ENCODE data around the gene C1QTNF8. TPM values are rescaled to one million over a fixed set of nuclear protein-coding genes. Genes with fewer than 3 reads are reported as not detected.

Gene C1QTNF8
- total RNA-seq, 1 donor = not detected

DNA sequence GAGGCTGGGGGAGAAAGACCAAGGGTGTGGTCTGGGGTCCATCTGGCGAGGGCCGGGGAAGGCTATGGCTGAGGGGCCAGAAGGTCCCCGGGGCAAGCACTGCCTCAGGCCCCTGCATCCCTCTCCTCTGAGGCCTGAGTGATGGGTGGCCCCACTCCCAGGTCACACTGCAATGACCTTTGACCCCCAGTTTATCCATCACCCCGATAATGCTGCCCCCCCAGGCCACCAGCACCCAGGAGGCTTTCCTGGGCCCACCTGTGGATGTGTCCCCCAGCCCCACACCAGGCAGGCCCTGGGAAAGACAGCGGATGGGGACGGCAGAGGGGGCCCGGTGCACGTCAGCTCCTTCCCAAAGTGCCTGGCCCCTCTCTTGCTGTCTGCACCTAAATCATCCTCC, 34.3 kb upstream of the C1QTNF8 start:
- no peaks in the 10 kb centered on the region for H3K4me1 ChIP-seq (ENCODE audit: insufficient read depth, low read length)
- no peaks in the 10 kb centered on the region for H3K9me3 ChIP-seq (ENCODE audit: low read depth, low read length)
- no peak overlapping the region for H3K4me2 ChIP-seq (ENCODE audit: insufficient read depth, low read length)
- no peaks in the 10 kb centered on the region for H4K20me1 ChIP-seq (ENCODE audit: insufficient read depth, low read length)
- H3K27ac ChIP-seq (ENCODE audit: low read depth, low read length) = no peak overlapping the region
- no peak overlapping the region for H2AFZ ChIP-seq (ENCODE audit: low read length)
- TF ChIP-seq, protein P1, sequence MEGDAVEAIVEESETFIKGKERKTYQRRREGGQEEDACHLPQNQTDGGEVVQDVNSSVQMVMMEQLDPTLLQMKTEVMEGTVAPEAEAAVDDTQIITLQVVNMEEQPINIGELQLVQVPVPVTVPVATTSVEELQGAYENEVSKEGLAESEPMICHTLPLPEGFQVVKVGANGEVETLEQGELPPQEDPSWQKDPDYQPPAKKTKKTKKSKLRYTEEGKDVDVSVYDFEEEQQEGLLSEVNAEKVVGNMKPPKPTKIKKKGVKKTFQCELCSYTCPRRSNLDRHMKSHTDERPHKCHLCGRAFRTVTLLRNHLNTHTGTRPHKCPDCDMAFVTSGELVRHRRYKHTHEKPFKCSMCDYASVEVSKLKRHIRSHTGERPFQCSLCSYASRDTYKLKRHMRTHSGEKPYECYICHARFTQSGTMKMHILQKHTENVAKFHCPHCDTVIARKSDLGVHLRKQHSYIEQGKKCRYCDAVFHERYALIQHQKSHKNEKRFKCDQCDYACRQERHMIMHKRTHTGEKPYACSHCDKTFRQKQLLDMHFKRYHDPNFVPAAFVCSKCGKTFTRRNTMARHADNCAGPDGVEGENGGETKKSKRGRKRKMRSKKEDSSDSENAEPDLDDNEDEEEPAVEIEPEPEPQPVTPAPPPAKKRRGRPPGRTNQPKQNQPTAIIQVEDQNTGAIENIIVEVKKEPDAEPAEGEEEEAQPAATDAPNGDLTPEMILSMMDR (IDR thresholded peaks at IDR 0.05; ENCODE audit: extremely low read depth, low read depth, low read length) = no peak
- DNase-seq (ENCODE audit: insufficient read length, low spot score, missing footprints) = no peak
- H3K27me3 ChIP-seq (ENCODE audit: insufficient read depth, low read length) = no peaks in the 10 kb centered on the region
- H3K79me2 ChIP-seq (ENCODE audit: insufficient read depth, low read length) = no peaks in the 10 kb centered on the region
- no peak overlapping the region for H3K4me3 ChIP-seq (ENCODE audit: insufficient read depth, low read length)
- no peaks in the 10 kb centered on the region for H3K36me3 ChIP-seq (ENCODE audit: insufficient read depth, low read length)

DNA sequence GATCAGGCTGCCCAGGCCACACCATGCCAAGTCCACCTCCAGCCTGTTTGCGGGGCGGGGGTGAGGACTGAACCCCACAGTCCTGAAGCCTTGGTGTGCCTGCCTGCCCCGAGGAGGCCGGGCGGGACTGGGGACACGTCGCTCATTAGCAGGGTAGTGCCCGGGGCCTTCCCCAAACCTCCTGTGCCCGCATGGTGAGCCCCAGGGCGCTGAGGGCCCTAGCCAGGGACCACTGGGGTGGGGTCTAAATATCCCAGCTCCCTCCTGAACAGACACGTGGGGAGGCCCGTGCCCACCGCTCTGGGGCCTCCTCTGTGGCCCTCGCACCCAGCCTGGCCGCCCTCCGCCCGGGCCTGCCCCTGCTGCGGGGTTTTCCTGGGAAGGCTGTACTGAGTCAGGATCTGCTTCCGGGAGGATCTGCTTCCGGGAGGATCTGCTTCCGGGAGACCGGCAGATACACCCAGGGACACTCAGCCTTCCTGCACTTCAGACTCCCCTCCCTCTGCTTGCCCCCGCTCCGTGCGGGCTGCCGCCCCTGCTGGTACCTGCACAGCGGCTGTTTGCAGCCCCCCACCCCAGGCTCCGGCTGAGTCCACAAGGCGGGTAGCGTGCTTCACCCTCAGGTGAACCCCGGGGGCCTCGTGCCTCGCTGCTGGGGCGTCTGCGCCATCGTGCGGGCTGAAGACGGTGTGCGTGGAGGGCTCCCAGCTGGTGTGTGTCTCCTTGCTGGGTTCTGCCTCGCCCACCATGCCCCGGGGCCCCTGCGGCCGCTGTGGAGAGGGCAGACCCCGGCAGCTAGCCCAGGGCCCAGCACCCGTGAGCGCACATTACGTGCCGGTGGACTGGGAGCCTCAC, 33.3 kb upstream of the C1QTNF8 start:
- Histone ChIP-seq H3K9me3 (ENCODE audit: low read depth, low read length) (no peaks in the 10 kb centered on the region), H4K20me1 (ENCODE audit: insufficient read depth, low read length) (no peaks in the 10 kb centered on the region), H3K79me2 (ENCODE audit: insufficient read depth, low read length) (no peaks in the 10 kb centered on the region), H3K27ac (ENCODE audit: low read depth, low read length) (no peak overlapping the region), H3K4me1 (ENCODE audit: insufficient read depth, low read length) (no peaks in the 10 kb centered on the region), H3K27me3 (ENCODE audit: insufficient read depth, low read length) (no peaks in the 10 kb centered on the region), H3K36me3 (ENCODE audit: insufficient read depth, low read length) (no peaks in the 10 kb centered on the region), H3K4me3 (ENCODE audit: insufficient read depth, low read length) (no peak overlapping the region), H3K4me2 (ENCODE audit: insufficient read depth, low read length) (no peak overlapping the region), H2AFZ (ENCODE audit: low read length) (no peak overlapping the region)
- TF ChIP-seq, protein P1 (IDR thresholded peaks at IDR 0.05; ENCODE audit: extremely low read depth, low read depth, low read length) = no peak
- DNase-seq (ENCODE audit: insufficient read length, low spot score, missing footprints) = no peak

DNA sequence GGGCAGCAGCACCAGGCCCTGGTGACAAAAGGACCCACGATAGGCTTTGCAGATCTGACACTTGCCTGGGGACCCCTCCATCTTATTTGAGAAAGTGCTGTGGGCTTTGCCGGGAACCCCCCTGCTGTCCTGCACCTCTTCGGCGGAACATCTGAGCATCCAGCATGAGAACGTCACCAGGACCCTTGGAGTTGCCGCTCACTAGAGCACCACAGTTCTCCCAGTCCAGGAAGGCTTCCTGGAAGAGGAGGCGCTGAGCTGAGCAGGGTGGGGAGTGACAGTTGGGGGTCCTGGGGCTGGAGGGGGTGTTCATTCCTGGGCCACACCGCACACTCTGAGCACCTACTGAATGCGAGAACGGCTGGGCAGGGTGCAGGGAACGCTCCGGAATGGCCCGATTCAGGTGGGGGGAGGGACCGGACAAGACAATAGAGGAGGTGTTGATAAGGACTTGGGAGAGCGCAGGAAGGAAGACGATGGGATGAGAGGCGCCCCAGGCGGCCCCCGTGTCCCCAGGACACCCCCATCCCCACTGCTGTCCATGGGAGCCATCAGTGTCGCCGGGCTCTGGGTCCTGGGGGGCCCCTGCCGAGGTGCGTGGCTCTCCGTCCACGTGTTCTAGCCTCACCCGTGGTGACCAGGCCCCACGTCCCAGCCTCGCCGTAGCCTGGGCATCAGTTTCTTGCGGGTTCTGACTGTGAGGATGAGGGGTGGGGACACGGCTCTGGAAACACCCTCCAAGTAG, 32.1 kb upstream of the C1QTNF8 start:
- no peaks in the 10 kb centered on the region for H3K9me3 ChIP-seq (ENCODE audit: low read depth, low read length)
- H3K4me3 ChIP-seq (ENCODE audit: insufficient read depth, low read length) = no peak overlapping the region
- TF ChIP-seq, protein P1 (IDR thresholded peaks at IDR 0.05; ENCODE audit: extremely low read depth, low read depth, low read length) = no peak
- H3K27me3 ChIP-seq (ENCODE audit: insufficient read depth, low read length) = no peaks in the 10 kb centered on the region
- no peak overlapping the region for H3K27ac ChIP-seq (ENCODE audit: low read depth, low read length)
- H3K4me1 ChIP-seq (ENCODE audit: insufficient read depth, low read length) = no peaks in the 10 kb centered on the region
- H3K36me3 ChIP-seq (ENCODE audit: insufficient read depth, low read length) = no peaks in the 10 kb centered on the region
- no peak for DNase-seq (ENCODE audit: insufficient read length, low spot score, missing footprints)
- no peak overlapping the region for H2AFZ ChIP-seq (ENCODE audit: low read length)
- H4K20me1 ChIP-seq (ENCODE audit: insufficient read depth, low read length) = no peaks in the 10 kb centered on the region
- H3K79me2 ChIP-seq (ENCODE audit: insufficient read depth, low read length) = no peaks in the 10 kb centered on the region
- no peak overlapping the region for H3K4me2 ChIP-seq (ENCODE audit: insufficient read depth, low read length)

- H3K4me1 ChIP-seq (ENCODE audit: insufficient read depth, low read length) = no peaks in the 10 kb centered on the region
- H3K27ac ChIP-seq (ENCODE audit: low read depth, low read length) = no peak overlapping the region
- H3K27me3 ChIP-seq (ENCODE audit: insufficient read depth, low read length) = peaks cover under 1% of the 10 kb centered on the region
- H3K4me2 ChIP-seq (ENCODE audit: insufficient read depth, low read length) = no peak overlapping the region
- H3K36me3 ChIP-seq (ENCODE audit: insufficient read depth, low read length) = no peaks in the 10 kb centered on the region
- no peak for DNase-seq (ENCODE audit: insufficient read length, low spot score, missing footprints)
- H3K4me3 ChIP-seq (ENCODE audit: insufficient read depth, low read length) = no peak overlapping the region
- H4K20me1 ChIP-seq (ENCODE audit: insufficient read depth, low read length) = no peaks in the 10 kb centered on the region
- H3K9me3 ChIP-seq (ENCODE audit: low read depth, low read length) = no peaks in the 10 kb centered on the region
- H2AFZ ChIP-seq (ENCODE audit: low read length) = no peak overlapping the region
- TF ChIP-seq, protein P1 (IDR thresholded peaks at IDR 0.05; ENCODE audit: extremely low read depth, low read depth, low read length) = no peak
- H3K79me2 ChIP-seq (ENCODE audit: insufficient read depth, low read length) = no peaks in the 10 kb centered on the region
Observed at GRCh38 chr16:1127101-1127500, 31.1 kb upstream of the C1QTNF8 start.
